ENCODE results near the gene NBPF10. TPM values are rescaled to one million over a fixed set of nuclear protein-coding genes. Genes with fewer than 3 reads are reported as not detected.

NBPF10 gene, protein sequence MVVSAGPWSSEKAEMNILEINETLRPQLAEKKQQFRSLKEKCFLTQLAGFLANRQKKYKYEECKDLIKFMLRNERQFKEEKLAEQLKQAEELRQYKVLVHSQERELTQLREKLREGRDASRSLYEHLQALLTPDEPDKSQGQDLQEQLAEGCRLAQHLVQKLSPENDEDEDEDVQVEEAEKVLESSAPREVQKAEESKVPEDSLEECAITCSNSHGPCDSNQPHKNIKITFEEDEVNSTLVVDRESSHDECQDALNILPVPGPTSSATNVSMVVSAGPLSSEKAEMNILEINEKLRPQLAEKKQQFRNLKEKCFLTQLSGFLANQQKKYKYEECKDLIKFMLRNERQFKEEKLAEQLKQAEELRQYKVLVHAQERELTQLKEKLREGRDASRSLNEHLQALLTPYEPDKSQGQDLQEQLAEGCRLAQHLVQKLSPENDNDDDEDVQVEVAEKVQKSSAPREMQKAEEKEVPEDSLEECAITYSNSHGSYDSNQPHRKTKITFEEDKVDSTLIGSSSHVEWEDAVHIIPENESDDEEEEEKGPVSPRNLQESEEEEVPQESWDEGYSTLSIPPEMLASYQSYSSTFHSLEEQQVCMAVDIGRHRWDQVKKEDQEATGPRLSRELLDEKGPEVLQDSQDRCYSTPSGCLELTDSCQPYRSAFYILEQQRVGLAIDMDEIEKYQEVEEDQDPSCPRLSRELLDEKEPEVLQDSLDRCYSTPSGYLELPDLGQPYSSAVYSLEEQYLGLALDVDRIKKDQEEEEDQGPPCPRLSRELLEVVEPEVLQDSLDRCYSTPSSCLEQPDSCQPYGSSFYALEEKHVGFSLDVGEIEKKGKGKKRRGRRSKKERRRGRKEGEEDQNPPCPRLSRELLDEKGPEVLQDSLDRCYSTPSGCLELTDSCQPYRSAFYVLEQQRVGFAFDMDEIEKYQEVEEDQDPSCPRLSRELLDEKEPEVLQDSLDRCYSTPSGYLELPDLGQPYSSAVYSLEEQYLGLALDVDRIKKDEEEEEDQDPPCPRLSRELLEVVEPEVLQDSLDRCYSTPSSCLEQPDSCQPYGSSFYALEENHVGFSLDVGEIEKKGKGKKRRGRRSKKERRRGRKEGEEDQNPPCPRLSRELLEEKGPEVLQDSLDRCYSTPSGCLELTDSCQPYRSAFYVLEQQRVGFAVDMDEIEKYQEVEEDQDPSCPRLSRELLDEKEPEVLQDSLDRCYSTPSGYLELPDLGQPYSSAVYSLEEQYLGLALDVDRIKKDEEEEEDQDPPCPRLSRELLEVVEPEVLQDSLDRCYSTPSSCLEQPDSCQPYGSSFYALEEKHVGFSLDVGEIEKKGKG (N-terminal part only)
- total RNA-seq (2022; extraction: Qiagen RNA extraction; ENCODE audit: low read depth), result 0.54 to 0.83 TPM (median 0.78 TPM) in 5 replicates

GRCh38 chr1:146144465-146144864 lies at the start of gene NBPF10:
Gene NBPF10, minus strand, starts transcription at chr1:146144804. Its CDS starts 35 bp downstream, at chr1:146144769.

Other genes with a start within 250 kb of the NBPF10 start
- gene ITGA10, start 234.8 kb downstream of the NBPF10 start, total RNA-seq (2022; extraction: Qiagen RNA extraction; ENCODE audit: low read depth), result 0.58 to 1.6 TPM (median 1.3 TPM) in 5 replicates
- gene PEX11B, start 226.1 kb downstream of the NBPF10 start, total RNA-seq (2022; extraction: Qiagen RNA extraction; ENCODE audit: low read depth), result 29.3 to 37.4 TPM (median 33.8 TPM) in 5 replicates
- 213 to 244 TPM (median 222 TPM) in 5 replicates for gene RBM8A, start 217.3 kb downstream of the NBPF10 start, total RNA-seq (2022; extraction: Qiagen RNA extraction; ENCODE audit: low read depth)
- gene LIX1L, start 186.8 kb downstream of the NBPF10 start, total RNA-seq (2022; extraction: Qiagen RNA extraction; ENCODE audit: low read depth), result 9.0 to 11.6 TPM (median 11.1 TPM) in 5 replicates
- gene ANKRD34A, start 180.2 kb downstream of the NBPF10 start, total RNA-seq (2022; extraction: Qiagen RNA extraction; ENCODE audit: low read depth), result 0.17 to 0.37 TPM (median 0.21 TPM) in 5 replicates
- 10.0 to 12.0 TPM (median 11.2 TPM) in 5 replicates for gene POLR3GL, start 180.1 kb downstream of the NBPF10 start, total RNA-seq (2022; extraction: Qiagen RNA extraction; ENCODE audit: low read depth)
- gene TXNIP, start 148.2 kb downstream of the NBPF10 start, total RNA-seq (2022; extraction: Qiagen RNA extraction; ENCODE audit: low read depth), result 0.23 to 0.39 TPM (median 0.32 TPM) in 5 replicates
- not detected in 5 replicates for gene HJV, start 123.1 kb downstream of the NBPF10 start, total RNA-seq (2022; extraction: Qiagen RNA extraction; ENCODE audit: low read depth)
- gene NOTCH2NLA, start 84.2 kb upstream of the NBPF10 start, total RNA-seq (2022; extraction: Qiagen RNA extraction; ENCODE audit: low read depth), result 18.4 to 23.2 TPM (median 22.5 TPM) in 5 replicates

Measured in A549 treated with GW870086 at 1 μM for 4 hours (cell line).